ENCODE data around the gene PSORS1C2.
"Not testable (repeated sequence)": the region's sequence is repeated elsewhere in the genome, so short reads cannot be mapped to it uniquely, and the experiment has no call there.

The PSORS1C2 gene

GRCh38 chr6:31138982-31139381 is at the start of gene PSORS1C2:
TSS of gene PSORS1C2 (minus strand) at chr6:31139066. CDS start at chr6:31139026, 40 bp downstream.
- no peak for TF ChIP-seq ZNF274 (IDR thresholded peaks at IDR 0.05; ENCODE audit: low read depth, low read length)
- H3K4me3 ChIP-seq (ENCODE audit: low read length) = no peak within 1 kb of the TSS

GRCh38 chr6:31187780-31188194 is 48.9 kb upstream of the PSORS1C2 start:
- TF ChIP-seq ZNF274 (IDR thresholded peaks at IDR 0.05; ENCODE audit: low read depth, low read length) = no peak
- no peak overlapping the region for H3K4me3 ChIP-seq (ENCODE audit: low read length)

GRCh38 chr6:31186052-31186734 is 47.3 kb upstream of the PSORS1C2 start:
- TF ChIP-seq ZNF274 (IDR thresholded peaks at IDR 0.05; ENCODE audit: low read depth, low read length) = no peak
- peak overlapping the region; percentile 58; the same call in 1 of the 2 replicates for H3K4me3 ChIP-seq (ENCODE audit: low read length)

GRCh38 chr6:31185695-31186051 is 46.8 kb upstream of the PSORS1C2 start:
- H3K4me3 ChIP-seq (ENCODE audit: low read length) = peak overlapping the region; percentile 58

GRCh38 chr6:31183859-31184258 is 45.0 kb upstream of the PSORS1C2 start:
- not testable (repeated sequence) for H3K4me3 ChIP-seq (ENCODE audit: low read length)

- not testable (repeated sequence) for H3K4me3 ChIP-seq (ENCODE audit: low read length)
Observed at GRCh38 chr6:31183287-31183686, 44.4 kb upstream of the PSORS1C2 start.

GRCh38 chr6:31180500-31180899 is 41.6 kb upstream of the PSORS1C2 start:
- H3K4me3 ChIP-seq (ENCODE audit: low read length) = peak overlapping the region; percentile 69; the same call in 1 of the 2 replicates

GRCh38 chr6:31179896-31180295 is 41.0 kb upstream of the PSORS1C2 start:
- no peak for TF ChIP-seq ZNF274 (IDR thresholded peaks at IDR 0.05; ENCODE audit: low read depth, low read length)
- H3K4me3 ChIP-seq (ENCODE audit: low read length) = peak overlapping the region; percentile 69; the same call in 1 of the 2 replicates

More at GRCh38 chr6:31180500-31180899, 41.6 kb upstream of the PSORS1C2 start:
- TF ChIP-seq ZNF274 (IDR thresholded peaks at IDR 0.05; ENCODE audit: low read depth, low read length) = no peak

- TF ChIP-seq ZNF274 (IDR thresholded peaks at IDR 0.05; ENCODE audit: low read depth, low read length) = no peak
- no peak overlapping the region for H3K4me3 ChIP-seq (ENCODE audit: low read length)
Observed at GRCh38 chr6:31179042-31179386, 40.1 kb upstream of the PSORS1C2 start.

GRCh38 chr6:31178143-31179041 is 39.5 kb upstream of the PSORS1C2 start:
- no peak overlapping the region for H3K4me3 ChIP-seq (ENCODE audit: low read length)
- no peak for TF ChIP-seq ZNF274 (IDR thresholded peaks at IDR 0.05; ENCODE audit: low read depth, low read length)

GRCh38 chr6:31175971-31176370 is 37.1 kb upstream of the PSORS1C2 start:
- no peak overlapping the region for H3K4me3 ChIP-seq (ENCODE audit: low read length)
- TF ChIP-seq ZNF274 (IDR thresholded peaks at IDR 0.05; ENCODE audit: low read depth, low read length) = no peak

GRCh38 chr6:31174378-31174777 is 35.5 kb upstream of the PSORS1C2 start:
- no peak overlapping the region for H3K4me3 ChIP-seq (ENCODE audit: low read length)
- no peak for TF ChIP-seq ZNF274 (IDR thresholded peaks at IDR 0.05; ENCODE audit: low read depth, low read length)

GRCh38 chr6:31173406-31173805 is 34.5 kb upstream of the PSORS1C2 start:
- no peak for TF ChIP-seq ZNF274 (IDR thresholded peaks at IDR 0.05; ENCODE audit: low read depth, low read length)
- H3K4me3 ChIP-seq (ENCODE audit: low read length) = no peak overlapping the region

GRCh38 chr6:31172973-31173384 is 34.1 kb upstream of the PSORS1C2 start:
- no peak overlapping the region for H3K4me3 ChIP-seq (ENCODE audit: low read length)
- TF ChIP-seq ZNF274 (IDR thresholded peaks at IDR 0.05; ENCODE audit: low read depth, low read length) = no peak
